Endothelial cell of umbilical vein (primary cell): ENCODE measurements around the gene MAN2B1.

Source experiments
- EZH2 ChIP-seq: IDR thresholded peaks from 2 replicates; pipeline ENCODE4 v1.6.1; 2012; ENCODE audit warnings: borderline replicate concordance, low read depth, mild to moderate bottlenecking, moderate library complexity, low read length, inconsistent platforms; ENCODE audit not compliant: severe bottlenecking
- FOS ChIP-seq: IDR thresholded peaks from 2 replicates; pipeline ENCODE4 v1.6.1; 2011; ENCODE audit warnings: mild to moderate bottlenecking, low read length, moderate library complexity, borderline replicate concordance; ENCODE audit not compliant: insufficient read depth
- GATA2 ChIP-seq: IDR thresholded peaks from 2 replicates; pipeline ENCODE4 v1.7.0; 2011; ENCODE audit warnings: low read depth, mild to moderate bottlenecking, moderate library complexity, mixed read lengths, low read length; ENCODE audit not compliant: insufficient read length, insufficient read depth
- JUN ChIP-seq: IDR thresholded peaks from 2 replicates; pipeline ENCODE4 v1.6.1; 2011; ENCODE audit warnings: borderline replicate concordance, low read depth; ENCODE audit not compliant: insufficient read length, insufficient read depth
- MYC ChIP-seq: IDR thresholded peaks from one replicate; pipeline ENCODE4 v1.6.1; 2011; ENCODE audit warnings: mild to moderate bottlenecking, low read depth, low read length
- POLR2A ChIP-seq: IDR thresholded peaks from 2 replicates; pipeline ENCODE4 v1.6.1; 2012; ENCODE audit warnings: low read depth, mild to moderate bottlenecking, control low read depth, low read length
- POLR2AphosphoS5 ChIP-seq: IDR thresholded peaks from 2 replicates; pipeline ENCODE4 v1.6.1; 2012; ENCODE audit warnings: low read depth, mild to moderate bottlenecking, control low read depth, low read length, moderate library complexity; ENCODE audit not compliant: insufficient read depth
- TF ChIP-seq, protein P1 (sequence below), 2 donors: IDR thresholded peaks; 1 replicate in 1 of 2; 2 replicates in 1 of 2; pipeline ENCODE4 v1.5.1; 2011; ENCODE audit warnings: low read length in 2 of 2, mild to moderate bottlenecking in 2 of 2, moderate library complexity in 2 of 2, control low read depth in 1 of 2, inconsistent platforms in 1 of 2, low read depth in 1 of 2; ENCODE audit not compliant: insufficient read depth in 1 of 2; ENCODE audit errors: extremely low read depth in 1 of 2
- TF ChIP-seq, protein P2 (sequence below): IDR thresholded peaks from 2 replicates; pipeline ENCODE4 v1.6.1; 2011; ENCODE audit not compliant: insufficient read depth, insufficient read length

DNA sequence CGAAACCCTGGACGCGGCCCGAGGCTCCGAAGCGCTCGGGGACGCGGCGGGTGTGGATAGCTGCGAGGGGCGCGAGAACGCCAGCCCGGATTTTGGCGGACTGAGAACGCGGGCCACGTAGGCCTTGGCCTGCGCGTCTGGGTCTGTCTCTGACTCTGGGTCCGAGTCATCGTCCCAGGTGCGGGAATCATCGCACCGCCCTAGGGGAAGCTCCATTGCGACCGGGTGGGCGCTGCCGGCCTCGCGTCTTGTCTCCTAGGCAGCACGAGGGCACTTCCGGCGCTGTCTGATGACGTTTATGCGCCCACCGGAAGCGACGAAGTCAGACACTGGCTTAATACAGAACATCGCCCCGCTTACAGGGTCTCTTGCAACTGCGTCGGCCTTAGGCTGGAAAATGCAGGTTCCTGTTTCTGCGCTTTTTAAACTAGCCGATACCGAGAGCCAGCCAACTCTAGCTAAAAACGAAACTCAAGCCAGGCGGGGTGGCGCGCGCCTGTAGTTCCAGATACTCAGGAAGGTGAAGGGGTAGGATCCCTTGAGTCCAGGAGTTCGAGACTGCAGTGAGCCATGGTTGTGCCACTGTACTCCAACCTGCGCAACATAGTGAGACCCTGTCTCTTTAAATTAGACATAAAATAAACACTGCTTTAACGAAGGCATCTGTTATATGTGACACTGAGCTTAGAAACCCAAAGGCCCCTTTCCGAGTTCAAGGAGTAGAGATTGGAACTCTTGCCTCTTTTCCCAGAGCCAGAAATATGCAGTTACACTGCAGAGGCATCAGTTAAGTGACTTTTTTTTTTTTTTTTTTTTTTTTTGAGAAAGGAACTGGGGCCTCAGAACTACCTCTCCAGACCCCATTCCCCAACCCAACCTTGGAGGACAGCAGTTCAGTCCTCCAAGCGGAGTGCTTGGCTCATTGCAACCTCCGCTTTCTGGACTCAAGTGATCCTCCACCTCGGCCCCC lies 30.1 kb upstream of the MAN2B1 start, which contains the start of gene FBXW9:
- TF ChIP-seq FOS = no peak
- peak; percentile 96 for TF ChIP-seq POLR2AphosphoS5
- TF ChIP-seq, protein P1, sequence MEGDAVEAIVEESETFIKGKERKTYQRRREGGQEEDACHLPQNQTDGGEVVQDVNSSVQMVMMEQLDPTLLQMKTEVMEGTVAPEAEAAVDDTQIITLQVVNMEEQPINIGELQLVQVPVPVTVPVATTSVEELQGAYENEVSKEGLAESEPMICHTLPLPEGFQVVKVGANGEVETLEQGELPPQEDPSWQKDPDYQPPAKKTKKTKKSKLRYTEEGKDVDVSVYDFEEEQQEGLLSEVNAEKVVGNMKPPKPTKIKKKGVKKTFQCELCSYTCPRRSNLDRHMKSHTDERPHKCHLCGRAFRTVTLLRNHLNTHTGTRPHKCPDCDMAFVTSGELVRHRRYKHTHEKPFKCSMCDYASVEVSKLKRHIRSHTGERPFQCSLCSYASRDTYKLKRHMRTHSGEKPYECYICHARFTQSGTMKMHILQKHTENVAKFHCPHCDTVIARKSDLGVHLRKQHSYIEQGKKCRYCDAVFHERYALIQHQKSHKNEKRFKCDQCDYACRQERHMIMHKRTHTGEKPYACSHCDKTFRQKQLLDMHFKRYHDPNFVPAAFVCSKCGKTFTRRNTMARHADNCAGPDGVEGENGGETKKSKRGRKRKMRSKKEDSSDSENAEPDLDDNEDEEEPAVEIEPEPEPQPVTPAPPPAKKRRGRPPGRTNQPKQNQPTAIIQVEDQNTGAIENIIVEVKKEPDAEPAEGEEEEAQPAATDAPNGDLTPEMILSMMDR (IDR thresholded peaks at IDR 0.05; ENCODE audit: extremely low read depth in 1 of 2, insufficient read depth in 1 of 2, low read depth in 1 of 2, low read length in 2 of 2) = no peak
- TF ChIP-seq POLR2A = peak; percentile 88
- no peak for TF ChIP-seq EZH2
- TF ChIP-seq, protein P2, sequence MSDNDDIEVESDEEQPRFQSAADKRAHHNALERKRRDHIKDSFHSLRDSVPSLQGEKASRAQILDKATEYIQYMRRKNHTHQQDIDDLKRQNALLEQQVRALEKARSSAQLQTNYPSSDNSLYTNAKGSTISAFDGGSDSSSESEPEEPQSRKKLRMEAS = peak; percentile 86
- TF ChIP-seq JUN = no peak
- TF ChIP-seq GATA2 = no peak
- peak; percentile 41 for TF ChIP-seq MYC
